Measurements from ENCODE around the gene CEMIP2. TPM values are rescaled to one million over a fixed set of nuclear protein-coding genes. Genes with fewer than 3 reads are reported as not detected.

The CEMIP2 gene
- total and polyA plus RNA-seq, 2 of the 13 experiments (the other 11 are each of a cell fraction or from before 2014, with no cell fraction given) = 94.3 to 128 TPM

DNA sequence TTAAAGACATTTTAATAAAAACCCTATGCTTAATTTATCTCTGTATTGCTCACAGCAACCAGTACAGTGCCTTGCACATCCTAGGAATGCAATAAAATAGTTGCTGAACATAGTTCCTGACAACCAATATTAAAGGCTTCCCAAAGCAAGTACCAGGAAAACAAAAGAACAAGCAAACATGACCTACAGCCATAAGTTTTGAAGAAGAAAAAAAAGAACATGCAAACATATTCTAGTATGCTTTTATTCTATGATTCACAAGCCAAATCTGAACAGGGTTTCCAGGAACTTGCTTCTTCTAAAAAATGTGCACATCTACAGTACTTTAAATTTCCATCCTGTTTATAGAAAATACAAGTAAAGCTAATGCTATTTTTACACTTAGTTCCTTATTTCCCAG, 4.5 kb downstream of the CEMIP2 start (continued):
- no peak for TF ChIP-seq MAFK (conservative IDR thresholded peaks at IDR 0.05 in 1 of 2, IDR thresholded peaks at IDR 0.05 in 1 of 2; ENCODE audit: low read length in 2 of 2)
- peak; percentile 18; the same call in 1 of the 2 replicates for TF ChIP-seq MED1 (CRISPR knock-in tag; IDR thresholded peaks at IDR 0.05)
- TF ChIP-seq ZNF569 (CRISPR knock-in tag; IDR thresholded peaks at IDR 0.05; ENCODE audit: borderline replicate concordance) = no peak
- no peak for TF ChIP-seq ZNF121 (CRISPR knock-in tag; IDR thresholded peaks at IDR 0.05)
- TF ChIP-seq ZNF589 (CRISPR knock-in tag; conservative IDR thresholded peaks at IDR 0.05) = no peak
- TF ChIP-seq GLMP (CRISPR knock-in tag; IDR thresholded peaks at IDR 0.05; ENCODE audit: borderline replicate concordance) = no peak
- TF ChIP-seq RBFOX2 (IDR thresholded peaks at IDR 0.05; ENCODE audit: low read depth, low read length) = 0 out of 2 replicates have a peak, but pooled peaks have one; percentile 5
- no peak for TF ChIP-seq PRPF4 (IDR thresholded peaks at IDR 0.05; ENCODE audit: low read depth, low read length, poor library complexity, severe bottlenecking)
- TF ChIP-seq BRCA1 (CRISPR knock-in tag; IDR thresholded peaks at IDR 0.05) = no peak
- peak; percentile 11; the same call in 1 of the 2 replicates for TF ChIP-seq SOX5 (CRISPR knock-in tag; IDR thresholded peaks at IDR 0.05; ENCODE audit: borderline replicate concordance)
- TF ChIP-seq SIN3B (IDR thresholded peaks at IDR 0.05; ENCODE audit: low read length) = no peak
- TF ChIP-seq ZNF274 (CRISPR knock-in tag; IDR thresholded peaks at IDR 0.05) = no peak
- TF ChIP-seq, protein P1, sequence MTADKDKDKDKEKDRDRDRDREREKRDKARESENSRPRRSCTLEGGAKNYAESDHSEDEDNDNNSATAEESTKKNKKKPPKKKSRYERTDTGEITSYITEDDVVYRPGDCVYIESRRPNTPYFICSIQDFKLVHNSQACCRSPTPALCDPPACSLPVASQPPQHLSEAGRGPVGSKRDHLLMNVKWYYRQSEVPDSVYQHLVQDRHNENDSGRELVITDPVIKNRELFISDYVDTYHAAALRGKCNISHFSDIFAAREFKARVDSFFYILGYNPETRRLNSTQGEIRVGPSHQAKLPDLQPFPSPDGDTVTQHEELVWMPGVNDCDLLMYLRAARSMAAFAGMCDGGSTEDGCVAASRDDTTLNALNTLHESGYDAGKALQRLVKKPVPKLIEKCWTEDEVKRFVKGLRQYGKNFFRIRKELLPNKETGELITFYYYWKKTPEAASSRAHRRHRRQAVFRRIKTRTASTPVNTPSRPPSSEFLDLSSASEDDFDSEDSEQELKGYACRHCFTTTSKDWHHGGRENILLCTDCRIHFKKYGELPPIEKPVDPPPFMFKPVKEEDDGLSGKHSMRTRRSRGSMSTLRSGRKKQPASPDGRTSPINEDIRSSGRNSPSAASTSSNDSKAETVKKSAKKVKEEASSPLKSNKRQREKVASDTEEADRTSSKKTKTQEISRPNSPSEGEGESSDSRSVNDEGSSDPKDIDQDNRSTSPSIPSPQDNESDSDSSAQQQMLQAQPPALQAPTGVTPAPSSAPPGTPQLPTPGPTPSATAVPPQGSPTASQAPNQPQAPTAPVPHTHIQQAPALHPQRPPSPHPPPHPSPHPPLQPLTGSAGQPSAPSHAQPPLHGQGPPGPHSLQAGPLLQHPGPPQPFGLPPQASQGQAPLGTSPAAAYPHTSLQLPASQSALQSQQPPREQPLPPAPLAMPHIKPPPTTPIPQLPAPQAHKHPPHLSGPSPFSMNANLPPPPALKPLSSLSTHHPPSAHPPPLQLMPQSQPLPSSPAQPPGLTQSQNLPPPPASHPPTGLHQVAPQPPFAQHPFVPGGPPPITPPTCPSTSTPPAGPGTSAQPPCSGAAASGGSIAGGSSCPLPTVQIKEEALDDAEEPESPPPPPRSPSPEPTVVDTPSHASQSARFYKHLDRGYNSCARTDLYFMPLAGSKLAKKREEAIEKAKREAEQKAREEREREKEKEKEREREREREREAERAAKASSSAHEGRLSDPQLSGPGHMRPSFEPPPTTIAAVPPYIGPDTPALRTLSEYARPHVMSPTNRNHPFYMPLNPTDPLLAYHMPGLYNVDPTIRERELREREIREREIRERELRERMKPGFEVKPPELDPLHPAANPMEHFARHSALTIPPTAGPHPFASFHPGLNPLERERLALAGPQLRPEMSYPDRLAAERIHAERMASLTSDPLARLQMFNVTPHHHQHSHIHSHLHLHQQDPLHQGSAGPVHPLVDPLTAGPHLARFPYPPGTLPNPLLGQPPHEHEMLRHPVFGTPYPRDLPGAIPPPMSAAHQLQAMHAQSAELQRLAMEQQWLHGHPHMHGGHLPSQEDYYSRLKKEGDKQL (CRISPR knock-in tag; IDR thresholded peaks at IDR 0.05; ENCODE audit: low read depth) = no peak
